Adipose tissue (tissue), 3 donors: ENCODE results near the gene ULK2. TPM values are rescaled to one million over a fixed set of nuclear protein-coding genes. Genes with fewer than 3 reads are reported as not detected.
"Not testable (repeated sequence)": the region's sequence is repeated elsewhere in the genome, so short reads cannot be mapped to it uniquely, and the experiment has no call there.

Source experiments
- H3K27ac ChIP-seq: one replicate; pipeline ENCODE4 v1.5.1; 2013; ENCODE audit warnings: low read depth, low read length
- WGBS, 3 donors: extraction: QIAGEN DNeasy Blood & Tissue Kit; methylation state at CpG; one replicate each; pipeline ENCODE4 v1.1.7; 2013; 5-methylcytosine and 5-hydroxymethylcytosine counted together
- polyA plus RNA-seq, 3 donors: library from polyadenylated mRNA; stranded (reverse); fragments of 200-250 nt; gene quantifications; one replicate each; pipeline ENCODE4 v1.2.3, GENCODE V29; 2013
- donor health status: healthy with polysubstance abuse.
- donor health status: Bipolar disorder and iron deficiency.
- donor health status: healthy.

Gene ULK2
- polyA plus RNA-seq, 3 donors: 4.6 to 18.6 (median 7.4) TPM

DNA sequence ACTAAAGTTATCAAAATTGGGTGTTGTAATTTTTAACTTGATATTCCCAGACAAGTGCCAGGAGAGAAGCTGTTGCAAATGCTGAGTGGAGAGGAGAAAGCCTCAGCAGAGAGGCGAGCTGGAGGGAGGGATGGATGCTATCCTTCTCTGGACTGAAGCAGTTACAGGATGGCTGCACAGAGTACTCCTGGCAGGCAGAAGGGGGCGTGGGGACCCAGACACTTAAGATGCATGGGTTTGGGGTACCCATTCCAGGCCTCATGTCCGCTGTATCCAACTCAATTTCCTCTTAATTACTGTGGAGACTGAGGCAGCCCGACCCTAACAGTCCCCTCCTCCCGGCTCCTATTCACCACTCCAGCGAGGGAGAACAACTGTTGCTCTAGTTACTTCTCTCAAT lies 94.2 kb downstream of the ULK2 start:
- no peak overlapping the region for H3K27ac ChIP-seq
- WGBS, 3 donors: 92 to 97% (median 93%) methylated on average over 6 of the region's 6 CpGs

DNA sequence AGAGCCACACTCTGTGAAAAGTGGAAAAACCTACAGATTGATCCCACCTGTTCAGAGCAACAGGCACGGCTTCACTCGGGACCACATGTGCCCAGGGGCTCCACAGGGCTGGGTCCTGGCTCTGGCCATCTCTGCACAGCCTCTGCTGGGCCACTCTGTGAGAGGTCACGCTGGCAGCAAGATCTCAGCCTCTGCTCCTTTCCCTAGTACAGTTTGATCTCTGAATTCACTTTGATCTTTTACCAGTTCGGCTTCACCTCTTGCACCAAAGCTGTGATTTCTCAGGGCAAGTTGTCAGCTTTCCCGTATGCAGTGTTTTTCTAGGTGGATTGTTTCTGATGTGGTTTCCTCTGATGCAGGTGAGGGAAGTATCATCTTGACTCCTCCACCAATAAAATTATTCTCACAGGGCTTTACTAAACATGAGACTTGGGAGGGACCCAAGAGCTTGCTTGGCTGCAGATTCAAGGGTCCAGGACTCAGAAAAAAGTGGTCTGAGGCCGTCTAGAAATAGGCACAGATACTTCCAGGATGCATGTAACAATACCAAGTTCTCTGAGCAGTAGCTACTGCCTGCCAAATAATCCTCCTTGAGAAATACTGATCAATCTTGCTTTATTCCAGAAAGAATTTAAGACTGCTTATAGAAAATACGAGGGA lies 95.6 kb downstream of the ULK2 start:
- WGBS, 3 donors: 55 to 60% (median 56%) methylated on average over 7 of the region's 7 CpGs
- H3K27ac ChIP-seq: no peak overlapping the region

DNA sequence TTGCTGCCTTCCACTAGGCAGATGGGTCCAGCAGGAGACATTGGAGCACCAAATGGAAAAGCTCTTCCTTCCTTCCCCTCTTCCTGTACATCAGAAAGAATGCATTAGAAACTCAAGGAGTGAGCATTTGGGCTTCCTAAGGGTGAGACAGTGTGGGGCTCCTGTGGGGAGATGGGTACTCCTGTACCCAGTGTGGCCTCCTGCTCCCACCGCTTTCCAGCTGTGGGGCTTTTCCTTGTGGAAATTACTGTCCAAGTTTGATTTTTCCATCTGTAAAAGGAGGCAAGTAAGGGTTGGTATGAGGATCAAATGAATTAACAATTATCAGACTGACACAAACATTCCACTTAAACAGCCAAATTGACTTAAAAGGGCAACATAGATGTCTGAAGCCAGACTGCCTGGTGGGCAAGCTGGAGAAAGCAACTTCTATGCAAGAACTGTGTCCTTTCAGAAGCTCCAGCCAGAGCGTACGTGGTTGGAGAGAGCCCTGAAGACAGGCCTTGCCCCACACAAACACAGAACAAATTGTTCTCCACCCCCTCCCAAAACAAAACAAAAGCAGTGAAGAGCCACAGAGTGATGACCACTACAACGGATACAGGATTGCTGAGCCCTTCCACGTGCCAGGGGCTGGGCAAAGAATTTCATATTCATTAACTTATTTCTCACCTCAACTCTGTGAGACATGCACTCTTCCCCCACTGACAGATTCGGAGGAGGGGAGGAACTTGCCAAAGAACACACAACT lies 96.6 kb downstream of the ULK2 start:
- WGBS, 3 donors: 74 to 84% (median 79%) methylated on average over 6 of the region's 6 CpGs
- no peak overlapping the region for H3K27ac ChIP-seq

DNA sequence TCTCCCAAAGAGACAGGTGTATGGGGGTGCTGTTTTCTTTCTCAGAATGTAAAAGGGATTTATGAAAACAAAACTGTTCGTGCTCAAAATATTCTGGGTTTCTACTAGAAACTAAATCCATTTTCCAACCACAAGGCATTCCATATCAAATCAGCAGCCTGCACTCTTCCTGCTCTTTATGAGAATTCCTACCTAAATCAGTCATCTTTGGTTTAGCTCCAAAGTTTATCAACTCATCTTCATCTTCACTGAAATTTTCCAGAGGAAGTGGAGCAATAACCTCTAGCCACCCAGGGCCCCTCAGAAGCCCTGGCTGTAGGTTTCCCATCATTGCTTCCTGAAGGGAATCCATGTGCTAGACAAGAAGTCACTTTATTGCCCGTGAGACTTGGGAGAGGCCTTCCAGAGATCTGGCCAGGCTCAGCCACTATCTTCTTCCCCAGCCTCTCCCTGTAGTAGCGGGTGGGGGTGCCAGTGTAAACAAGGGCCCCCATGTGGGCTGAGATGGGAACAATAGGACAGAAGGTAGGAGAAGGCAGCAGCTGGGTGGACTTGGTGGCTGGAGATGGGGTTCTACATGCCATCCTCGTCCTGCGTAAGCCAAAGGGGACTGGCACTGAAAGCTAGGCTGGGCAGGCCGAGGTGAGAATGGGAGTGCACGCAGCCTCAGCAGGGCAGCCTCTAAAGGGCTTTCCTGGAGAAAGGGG lies 97.6 kb downstream of the ULK2 start:
- H3K27ac ChIP-seq: no peak overlapping the region
- WGBS, 3 donors: 78 to 87% (median 78%) methylated on average over 7 of the region's 7 CpGs

DNA sequence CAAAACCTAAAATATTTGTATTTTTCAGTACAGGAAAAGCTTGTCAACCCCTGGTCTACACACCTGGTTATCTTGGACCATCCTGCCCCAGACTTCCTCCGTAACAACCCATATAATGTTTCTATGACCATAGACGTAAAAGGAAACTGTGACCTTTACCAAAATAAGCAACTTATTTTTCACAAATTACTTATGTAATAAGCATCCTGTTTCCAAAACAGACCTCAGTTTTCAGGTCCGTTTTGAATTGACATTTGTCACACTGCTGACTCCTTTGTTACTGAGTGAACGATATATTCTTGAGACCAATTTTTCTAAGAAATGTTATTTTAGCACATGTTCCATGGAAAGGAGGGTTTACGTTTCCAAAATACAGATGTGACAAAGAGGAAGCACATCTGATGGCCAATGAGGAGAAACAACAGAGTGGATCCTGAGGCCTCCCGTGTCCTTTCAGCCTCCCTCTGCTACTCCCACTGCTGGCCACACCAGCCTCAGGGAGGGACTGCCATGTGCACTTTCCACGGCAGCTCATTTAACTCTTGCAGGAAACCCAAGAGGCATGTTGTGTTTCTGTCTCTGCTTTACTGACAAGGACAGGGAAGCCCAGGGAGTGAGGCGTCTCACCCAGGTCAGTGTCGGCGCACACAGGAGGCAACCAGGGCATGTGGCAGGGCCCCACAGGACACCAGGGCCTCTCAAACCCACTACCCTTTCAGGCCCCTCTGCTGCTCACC lies 99.5 kb downstream of the ULK2 start:
- 41 to 61% (median 43%) methylated on average over 10 of the region's 10 CpGs for WGBS, 3 donors
- H3K27ac ChIP-seq: no peak overlapping the region

DNA sequence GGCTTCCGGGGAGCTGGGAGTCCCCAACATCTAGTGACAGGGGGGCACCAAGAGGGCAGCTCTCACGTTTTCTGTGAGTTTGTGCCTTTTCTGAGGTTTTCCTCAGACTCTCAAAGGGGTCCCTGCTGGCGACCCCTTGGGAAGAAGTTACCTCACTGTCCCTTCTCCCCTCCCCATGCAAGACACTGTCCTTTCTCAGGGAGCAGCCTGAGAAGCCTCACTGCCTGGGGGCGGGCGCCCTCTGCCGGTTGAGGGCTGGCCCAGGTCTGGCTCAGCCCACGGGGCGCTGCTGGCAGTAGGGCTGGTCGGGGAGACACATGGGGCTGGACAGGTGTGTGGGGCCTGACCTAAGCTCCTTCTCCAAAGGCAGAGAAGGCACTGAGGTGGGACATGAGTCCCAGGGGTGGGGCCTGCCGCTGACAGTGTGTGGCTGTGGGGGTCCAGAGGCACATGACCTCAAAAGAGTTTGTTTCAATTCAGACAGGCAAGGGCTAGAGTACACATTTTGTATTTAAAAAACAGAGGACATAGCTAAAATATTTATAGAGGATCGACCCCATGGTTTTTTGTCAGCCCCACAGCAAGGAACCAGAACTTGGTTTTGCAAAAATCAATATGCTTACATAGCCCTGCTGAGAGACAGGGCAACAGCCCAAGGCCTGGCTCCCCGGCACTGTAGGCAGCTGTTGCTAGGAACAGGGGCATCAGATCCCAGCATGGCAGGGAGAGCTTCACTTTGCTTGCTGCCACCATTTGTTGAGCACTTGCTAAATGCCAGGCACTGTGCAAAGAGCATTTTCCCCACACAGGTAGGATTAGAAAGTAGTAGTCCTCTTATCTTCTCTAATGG lies 101.1 kb downstream of the ULK2 start:
- 12 to 19% (median 19%) methylated on average over 12 of the region's 12 CpGs for WGBS, 3 donors
- H3K27ac ChIP-seq: no peak overlapping the region

DNA sequence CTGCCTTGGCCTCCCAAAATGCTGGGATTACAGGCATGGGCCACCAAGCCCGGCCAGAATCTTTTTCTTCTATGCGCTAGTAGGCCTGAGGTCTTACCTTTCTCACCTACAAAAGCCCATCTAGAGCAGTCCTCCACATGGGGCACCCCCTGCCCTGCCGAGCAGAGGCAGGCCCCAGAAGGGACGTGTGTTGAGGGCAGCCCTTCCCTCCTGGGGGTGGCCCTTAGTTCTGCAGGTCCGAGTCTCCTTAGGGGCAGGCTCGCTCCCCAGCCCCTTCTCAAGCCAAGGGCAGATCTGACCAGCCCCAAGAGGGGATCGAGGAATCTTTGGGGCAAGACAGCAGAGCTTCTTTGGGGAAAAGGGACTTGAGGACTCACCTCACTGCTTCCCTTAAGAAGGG lies 101.7 kb downstream of the ULK2 start:
- no peak overlapping the region for H3K27ac ChIP-seq
- 66 to 73% (median 70%) methylated on average over 7 of the region's 7 CpGs for WGBS, 3 donors

DNA sequence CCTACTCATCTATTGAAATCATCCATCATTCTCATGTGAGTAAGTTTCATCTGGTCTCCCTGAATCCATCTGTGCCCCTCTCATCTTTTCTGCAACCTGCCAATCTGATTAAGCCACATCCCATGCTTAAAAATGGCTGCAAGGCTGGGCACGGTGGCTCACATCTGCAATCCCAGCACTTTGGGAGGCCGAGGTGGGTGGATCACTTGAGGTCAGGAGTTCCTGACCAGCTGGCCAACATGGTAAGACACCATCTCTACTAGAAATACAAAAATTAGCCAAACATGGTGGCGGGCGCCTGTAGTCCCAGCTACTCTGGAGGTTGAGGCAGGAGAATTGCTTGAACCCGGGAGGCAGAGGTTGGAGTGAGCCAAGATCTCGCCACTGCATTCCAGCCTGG lies 103.7 kb downstream of the ULK2 start:
- not testable (repeated sequence) for H3K27ac ChIP-seq
- WGBS, 3 donors: 92 to 94% (median 93%) methylated on average over 6 of the region's 6 CpGs

DNA sequence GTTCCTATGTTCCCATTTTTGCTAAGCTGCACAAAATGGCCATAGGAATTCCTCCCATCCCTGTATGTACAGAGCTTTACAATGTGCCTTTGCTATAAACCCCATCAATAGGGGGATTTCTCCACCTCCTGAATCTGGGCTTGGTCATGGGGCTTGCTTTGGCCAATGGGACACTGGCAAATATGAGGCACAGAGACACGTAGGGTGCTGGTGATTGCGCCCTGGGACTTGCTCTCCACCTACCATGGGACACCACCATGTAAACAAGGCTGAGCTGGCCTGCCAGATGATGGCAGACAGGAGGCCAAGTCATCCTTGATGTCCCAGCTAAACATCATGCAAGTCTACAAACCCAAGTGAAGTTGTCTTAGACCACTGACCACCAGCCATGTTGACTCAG lies 104.3 kb downstream of the ULK2 start:
- no peak overlapping the region for H3K27ac ChIP-seq
- 88 to 97% (median 93%) methylated on average over 2 of the region's 2 CpGs for WGBS, 3 donors

DNA sequence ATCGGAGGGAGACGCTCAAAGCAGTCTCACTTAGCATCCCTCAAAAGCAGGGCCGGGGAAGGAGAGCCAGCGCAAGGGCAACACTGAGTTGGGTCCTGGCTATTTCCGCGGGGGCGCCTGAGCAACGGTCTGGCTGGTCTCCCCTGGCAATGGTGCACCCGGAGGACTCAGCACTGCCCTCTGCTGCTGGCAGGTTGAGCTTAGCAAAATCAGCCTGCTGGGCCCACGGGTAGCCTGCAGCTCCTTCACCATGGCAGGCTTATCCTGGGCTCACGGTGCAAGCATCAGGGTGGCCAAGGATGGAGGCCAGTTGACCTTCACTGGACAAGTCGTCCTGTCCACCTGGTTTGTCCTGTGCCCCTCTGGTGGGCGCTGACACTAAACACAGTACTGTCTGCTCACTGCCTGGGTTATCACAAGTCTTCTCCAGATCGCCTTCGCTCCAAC lies 105.2 kb downstream of the ULK2 start:
- H3K27ac ChIP-seq: no peak overlapping the region
- WGBS, 3 donors: 26 to 35% (median 29%) methylated on average over 15 of the region's 15 CpGs

DNA sequence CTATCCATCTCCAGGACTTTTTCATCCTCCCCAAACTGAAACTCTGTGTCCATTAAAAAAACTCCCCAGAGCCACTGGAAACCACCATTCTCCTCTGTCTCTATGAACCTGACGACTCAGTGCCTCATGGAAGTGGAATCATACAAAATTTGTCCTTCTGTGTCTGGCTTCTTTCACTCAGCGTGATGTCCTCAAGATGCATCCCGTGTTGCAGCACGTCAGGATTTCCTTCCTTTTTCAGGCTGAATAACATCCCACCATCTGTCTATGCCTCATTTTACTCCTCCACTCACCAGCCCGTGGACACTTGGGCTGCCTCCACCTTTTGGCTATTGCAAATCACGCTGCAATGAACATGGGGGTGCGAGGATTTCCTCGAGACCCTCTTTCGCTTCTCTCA lies 107.0 kb downstream of the ULK2 start:
- H3K27ac ChIP-seq: no peak overlapping the region
- 56 to 70% (median 57%) methylated on average over 9 of the region's 9 CpGs for WGBS, 3 donors

DNA sequence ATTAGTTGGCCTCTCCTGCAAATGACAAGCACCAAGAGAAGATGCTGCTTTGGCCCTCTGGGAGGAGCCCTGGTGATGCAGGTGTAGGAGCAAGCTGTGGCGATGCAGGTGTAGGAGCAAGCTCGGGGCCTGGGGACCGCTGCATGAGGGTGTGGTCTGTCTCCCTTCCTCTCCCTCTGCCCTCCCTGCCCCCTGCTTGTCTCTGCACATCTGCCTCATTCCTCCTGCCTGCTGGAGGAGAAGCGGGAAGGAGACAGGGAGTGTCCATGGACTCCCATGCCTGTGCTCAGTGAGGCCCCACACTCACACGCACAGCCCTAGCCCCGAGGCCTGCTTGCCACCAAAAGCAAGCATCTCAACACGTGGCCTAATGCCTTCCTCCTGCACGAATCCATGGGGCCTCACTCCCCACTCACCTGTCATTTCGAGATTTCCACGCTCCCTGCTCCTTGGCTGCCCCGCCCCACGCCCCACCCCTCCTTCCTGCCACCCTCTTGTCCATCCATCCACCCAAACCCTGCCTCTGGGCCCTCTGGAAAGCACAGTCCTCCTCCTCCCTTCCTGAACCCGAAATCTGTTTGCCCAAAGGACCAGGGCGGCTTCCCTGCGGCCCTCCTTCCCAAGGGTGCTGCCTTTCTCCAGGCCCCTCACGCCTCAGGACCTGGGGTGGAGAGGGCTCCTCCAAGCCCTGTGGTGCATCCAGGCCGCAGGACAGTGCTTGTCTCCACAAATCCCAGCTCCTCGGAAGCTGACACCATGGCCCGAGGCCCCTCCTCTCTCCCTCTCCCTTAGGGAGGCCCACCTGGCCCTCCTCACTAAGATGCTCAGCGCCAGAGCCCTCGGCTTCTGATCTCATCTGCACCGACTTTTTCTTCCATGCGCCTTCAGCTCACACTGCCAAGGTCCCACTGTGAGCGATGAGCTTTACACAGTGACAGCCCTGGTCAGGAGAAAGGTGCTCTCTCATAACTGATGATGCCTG lies 107.9 kb downstream of the ULK2 start:
- H3K27ac ChIP-seq: no peak overlapping the region
- WGBS, 3 donors: 73 to 84% (median 82%) methylated on average over 24 of the region's 24 CpGs

DNA sequence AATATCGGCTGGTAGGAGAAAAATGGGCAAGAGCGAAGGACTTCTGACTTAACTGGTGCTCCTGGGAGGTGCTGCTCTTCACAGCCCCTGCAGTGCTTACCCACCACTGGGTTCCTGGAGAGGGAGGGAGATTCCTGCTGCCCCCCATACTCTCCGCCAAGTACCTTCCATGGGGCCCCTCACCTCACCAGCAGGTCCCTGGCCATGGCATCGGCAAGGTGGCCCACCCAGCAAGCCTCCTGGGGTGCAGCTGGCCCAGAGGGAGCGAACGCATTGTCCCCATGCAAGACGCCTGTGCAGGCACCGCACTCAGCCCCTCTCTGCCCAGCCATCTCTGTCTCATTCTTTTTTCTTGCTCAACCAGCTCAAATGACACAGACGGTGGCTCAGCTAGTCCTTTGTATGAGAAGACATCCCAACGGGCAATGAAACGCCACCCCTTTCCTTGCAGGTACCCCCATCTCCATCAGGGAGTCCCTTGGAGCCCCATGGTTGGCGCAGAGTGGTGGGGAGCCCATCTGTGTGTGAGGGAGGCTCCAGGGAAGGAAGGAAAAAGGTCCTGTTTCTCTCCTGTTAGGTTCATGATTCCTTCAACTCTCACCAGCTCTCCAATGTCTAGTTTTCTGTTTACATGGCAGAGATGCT lies 110.1 kb downstream of the ULK2 start:
- WGBS, 3 donors: 75 to 88% (median 88%) methylated on average over 12 of the region's 12 CpGs
- H3K27ac ChIP-seq: no peak overlapping the region

DNA sequence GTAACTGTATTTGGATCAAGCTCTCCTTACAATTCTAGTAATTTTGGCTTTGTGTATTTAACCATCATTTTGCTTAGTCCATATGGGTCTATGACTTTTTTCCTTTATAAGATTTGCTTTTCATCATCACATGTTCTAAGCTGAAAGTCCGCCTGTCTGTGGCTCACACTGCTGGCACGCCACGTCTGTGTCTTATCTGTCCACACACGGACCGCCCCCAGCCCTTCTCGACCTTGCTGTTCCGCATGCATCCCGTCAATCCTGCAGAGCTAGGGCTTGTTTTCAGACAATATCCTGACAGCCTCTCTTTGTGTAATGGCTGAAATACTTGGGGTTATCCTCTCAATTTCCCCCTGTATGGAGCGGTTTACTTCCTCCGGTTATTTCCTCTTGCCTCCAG lies 111.2 kb downstream of the ULK2 start:
- WGBS, 3 donors: 59 to 68% (median 67%) methylated on average over 10 of the region's 10 CpGs
- H3K27ac ChIP-seq: no peak overlapping the region

DNA sequence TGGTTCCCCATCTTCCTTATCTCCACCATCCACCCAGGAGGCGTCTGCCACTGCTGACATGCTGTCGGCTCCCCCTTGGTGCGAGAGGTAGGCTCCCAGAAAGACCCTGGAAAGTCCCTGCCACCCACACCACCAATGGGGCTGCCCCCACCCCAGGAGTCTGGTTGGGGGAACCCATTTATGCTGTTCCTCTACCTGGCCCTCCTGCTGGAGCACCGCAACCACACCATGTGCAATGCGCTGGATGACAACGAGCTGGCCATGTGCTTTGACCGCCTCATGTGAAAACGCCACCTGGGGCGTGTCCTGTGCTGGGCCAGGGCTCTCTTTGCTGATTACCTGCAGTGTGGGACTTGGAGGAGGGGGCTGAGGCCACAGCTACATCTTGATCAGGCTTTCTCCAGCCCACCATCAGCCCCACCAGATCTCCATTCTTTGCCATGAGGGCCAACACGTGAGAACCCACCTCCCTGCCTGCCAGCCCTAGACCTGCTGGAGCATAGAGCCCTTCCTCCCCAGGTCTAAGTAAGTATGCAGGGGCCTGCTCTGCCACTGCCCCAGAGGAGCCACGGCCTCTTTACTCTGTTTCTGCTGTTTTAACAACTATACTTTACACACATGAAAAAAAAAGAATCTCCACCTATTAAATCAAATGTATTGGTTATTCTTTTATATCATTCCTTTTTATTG lies 111.8 kb downstream of the ULK2 start:
- H3K27ac ChIP-seq: no peak overlapping the region
- WGBS, 3 donors: 83 to 91% (median 90%) methylated on average over 11 of the region's 11 CpGs

DNA sequence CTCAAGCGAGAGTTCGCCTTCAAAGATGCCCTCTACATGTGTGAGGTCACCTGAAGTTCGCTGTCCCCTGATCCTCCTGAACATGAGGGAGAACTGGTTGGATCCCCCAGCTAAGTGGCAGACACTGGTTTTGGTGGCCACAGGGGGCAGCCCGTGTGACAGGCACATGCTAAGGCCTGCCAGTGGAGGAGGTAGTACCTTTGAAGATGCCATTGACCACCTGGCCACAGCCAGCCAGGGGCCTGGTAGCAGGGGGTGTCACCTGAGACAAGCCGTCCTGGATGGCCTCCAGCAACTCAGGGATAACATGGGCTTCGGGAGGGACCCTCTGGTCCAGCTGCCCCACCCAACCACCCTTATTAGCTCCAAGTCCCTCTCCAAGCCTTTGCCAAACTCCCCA lies 112.3 kb downstream of the ULK2 start:
- H3K27ac ChIP-seq: no peak overlapping the region
- WGBS, 3 donors: 88 to 90% (median 90%) methylated on average over 6 of the region's 6 CpGs
